K562 (cell line): ENCODE data around the gene DNAH3. TPM values are rescaled to one million over a fixed set of nuclear protein-coding genes. Genes with fewer than 3 reads are reported as not detected.
A peak's percentile ranks its signal among the peaks of the same experiment; 100 is the strongest.

Experiments used
- ARHGAP35 ChIP-seq: fragments of 450-650 bp; IDR thresholded peaks from 2 replicates; pipeline ENCODE4 v1.6.1; 2018; ENCODE audit not compliant: partially characterized antibody
- ELF2 ChIP-seq: fragments of 250-450 bp; sonication (Bioruptor Pico); IDR thresholded peaks from 2 replicates; pipeline ENCODE4 v1.5.0; 2021; ENCODE audit warnings: mild to moderate bottlenecking
- FOXK1 ChIP-seq: sonication (generic); formaldehyde crosslinking; IDR thresholded peaks from 2 replicates; pipeline ENCODE4 v1.8.0; 2022; ENCODE audit warnings: missing genetic modification reagents, mild to moderate bottlenecking, borderline replicate concordance
- KDM1A ChIP-seq, 2 experiments: fragments of 450-650 bp; IDR thresholded peaks; 2 replicates each; pipeline ENCODE4 v1.6.1; 2016; ENCODE audit warnings: mild to moderate bottlenecking in 2 of 2
- KDM4B ChIP-seq, 2 experiments: fragments of 450-650 bp in 1 of 2; sonication (generic) in 1 of 2; IDR thresholded peaks; 2 replicates each; pipeline ENCODE4 v1.6.1; 2016 to 2017; ENCODE audit warnings: borderline replicate concordance in 2 of 2, antibody characterized with exemption in 1 of 2, low read depth in 1 of 2, mild to moderate bottlenecking in 1 of 2
- PHTF2 ChIP-seq: fragments of 250-450 bp; sonication (Bioruptor Pico); IDR thresholded peaks from 2 replicates; pipeline ENCODE4 v1.5.0; 2021; ENCODE audit warnings: mild to moderate bottlenecking
- POLR2H ChIP-seq: IDR thresholded peaks from 2 replicates; pipeline ENCODE4 v1.6.1; 2016; ENCODE audit warnings: missing genetic modification characterization, low read depth, mild to moderate bottlenecking, control low read depth, missing compliant biosample characterization, moderate library complexity
- RBBP5 ChIP-seq: fragments of 200-600 bp; sonication (generic); IDR thresholded peaks from 2 replicates; pipeline ENCODE4 v1.6.1; 2012; ENCODE audit warnings: borderline replicate concordance, mild to moderate bottlenecking, low read length, control low read depth, inconsistent platforms; ENCODE audit not compliant: insufficient read depth, poor library complexity, severe bottlenecking
- TCF7L2 ChIP-seq: fragments of 150-350 bp; IDR thresholded peaks from 2 replicates; pipeline ENCODE4 v1.6.1; 2016; ENCODE audit warnings: low read depth, mild to moderate bottlenecking, low read length, moderate library complexity
- U2AF2 ChIP-seq: fragments of 200-400 bp; formaldehyde crosslinking; optimal IDR thresholded peaks from 2 replicates; pipeline ENCODE3; 2017; ENCODE audit warnings: low read depth, mild to moderate bottlenecking, low read length
- ZEB2 ChIP-seq: fragments of 450-650 bp; IDR thresholded peaks from 2 replicates; pipeline ENCODE4 v1.6.1; 2016
- ZNF445 ChIP-seq: fragments of 250-450 bp; sonication (Bioruptor Pico); IDR thresholded peaks from 2 replicates; pipeline ENCODE4 v1.4.0; 2020; ENCODE audit warnings: low read depth, mild to moderate bottlenecking, moderate library complexity
- ZNF76 ChIP-seq: fragments of 250-450 bp; sonication (Bioruptor Pico); IDR thresholded peaks from 2 replicates; pipeline ENCODE4 v1.4.0; 2020; ENCODE audit warnings: mild to moderate bottlenecking, moderate library complexity, borderline replicate concordance
- ZNF766 ChIP-seq: fragments of 200-800 bp; sonication (Bioruptor generic); conservative IDR thresholded peaks from 2 replicates; pipeline ENCODE4 v1.6.1; 2016; ENCODE audit warnings: missing genetic modification characterization, missing compliant biosample characterization
- polyA plus RNA-seq, 8 experiments: library from polyadenylated mRNA; depleted of rRNA in 4 of 8; stranded (reverse) in 5 of 8; unstranded in 3 of 8; fragments of >200 nt; fragmentation: Nextera tagmentation in 2 of 8; fragmentation: Illumina TruSeq in 1 of 8; extraction: Ambion mirVana in 2 of 8; extraction: Trizol in 1 of 8; gene quantifications; 2 replicates each; pipeline versions ENCODE4 v1.2.1 to v1.2.3, GENCODE V29; 2011 to 2014; ENCODE audit warnings: inconsistent platforms in 1 of 8, missing spikeins in 1 of 8
- total RNA-seq, 7 experiments: library from RNA; depleted of rRNA in 6 of 7; stranded (reverse); fragments of >200 nt in 6 of 7; fragmentation: Illumina TruSeq in 2 of 7; extraction: Trizol in 2 of 7; gene quantifications; 2 replicates each; pipeline versions ENCODE4 v1.2.1 to v1.2.3, GENCODE V29; 2011 to 2021; ENCODE audit warnings: low replicate concordance in 1 of 7
- TF ChIP-seq, protein P1 (sequence below): fragments of 450-650 bp; formaldehyde crosslinking; IDR thresholded peaks from 2 replicates; pipeline ENCODE4 v1.4.0; 2020; ENCODE audit warnings: mild to moderate bottlenecking, moderate library complexity
- TF ChIP-seq, protein P2 (sequence below): fragments of 200-800 bp; sonication (Bioruptor generic); IDR thresholded peaks from 2 replicates; pipeline ENCODE4 v1.6.1; 2017; ENCODE audit warnings: missing genetic modification characterization, missing compliant biosample characterization
- TF ChIP-seq, protein P3 (sequence below), 2 experiments: fragments of 150-350 bp in 1 of 2; IDR thresholded peaks; 2 replicates each; pipeline ENCODE4 v1.6.1; 2012 to 2016; ENCODE audit warnings: low read depth in 2 of 2, low read length in 2 of 2, mild to moderate bottlenecking in 1 of 2, moderate library complexity in 1 of 2
- TF ChIP-seq, protein P4 (sequence below): sonication (generic); formaldehyde crosslinking; IDR thresholded peaks from 2 replicates; pipeline ENCODE4 v1.8.0; 2022; ENCODE audit warnings: missing genetic modification reagents, mild to moderate bottlenecking, borderline replicate concordance
- TF ChIP-seq, protein P5 (sequence below), 2 experiments: IDR thresholded peaks; 2 replicates each; pipeline ENCODE4 v1.6.1; 2011; ENCODE audit warnings: borderline replicate concordance in 1 of 2, control low read depth in 1 of 2, low read depth in 1 of 2, low read length in 1 of 2, mild to moderate bottlenecking in 1 of 2, mixed read lengths in 1 of 2, moderate library complexity in 1 of 2; ENCODE audit not compliant: insufficient read depth in 1 of 2, insufficient read length in 1 of 2, poor library complexity in 1 of 2, severe bottlenecking in 1 of 2; ENCODE audit errors: extremely low read depth in 1 of 2

DNAH3 gene
- total and polyA plus RNA-seq, 9 of the 15 experiments (the other 6 are each of a cell fraction or from before 2014, with no cell fraction given): 0.32 to 0.84 (median 0.44) TPM

DNA sequence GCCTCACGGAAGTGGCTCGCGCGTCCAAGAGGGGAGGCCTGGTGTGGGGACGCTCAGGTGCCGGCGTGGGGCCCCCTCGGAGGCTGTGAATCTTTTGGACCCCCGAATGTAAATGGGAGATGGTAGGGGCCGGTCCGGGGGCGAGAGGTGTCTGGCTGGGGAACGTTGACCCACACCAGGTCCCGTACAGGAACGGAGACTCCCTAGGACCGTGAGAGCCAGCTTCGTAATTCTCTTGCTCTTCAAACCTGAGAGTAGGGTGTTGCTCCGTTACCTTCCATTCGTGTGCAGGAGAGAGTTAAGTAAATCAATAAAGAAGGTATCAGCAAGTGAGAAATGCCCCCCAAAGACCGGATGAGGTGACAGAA, 249.6 kb downstream of the DNAH3 start (continued):
- TF ChIP-seq, protein P1, sequence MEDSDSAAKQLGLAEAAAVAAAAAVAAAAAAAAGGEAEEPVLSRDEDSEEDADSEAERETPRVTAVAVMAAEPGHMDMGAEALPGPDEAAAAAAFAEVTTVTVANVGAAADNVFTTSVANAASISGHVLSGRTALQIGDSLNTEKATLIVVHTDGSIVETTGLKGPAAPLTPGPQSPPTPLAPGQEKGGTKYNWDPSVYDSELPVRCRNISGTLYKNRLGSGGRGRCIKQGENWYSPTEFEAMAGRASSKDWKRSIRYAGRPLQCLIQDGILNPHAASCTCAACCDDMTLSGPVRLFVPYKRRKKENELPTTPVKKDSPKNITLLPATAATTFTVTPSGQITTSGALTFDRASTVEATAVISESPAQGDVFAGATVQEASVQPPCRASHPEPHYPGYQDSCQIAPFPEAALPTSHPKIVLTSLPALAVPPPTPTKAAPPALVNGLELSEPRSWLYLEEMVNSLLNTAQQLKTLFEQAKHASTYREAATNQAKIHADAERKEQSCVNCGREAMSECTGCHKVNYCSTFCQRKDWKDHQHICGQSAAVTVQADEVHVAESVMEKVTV (CRISPR knock-in tag): no peak
- TF ChIP-seq KDM4B (IDR thresholded peaks at IDR 0.05; ENCODE audit: borderline replicate concordance in 2 of 2, low read depth in 1 of 2) (no peak), FOXK1 (CRISPR knock-in tag) (no peak), ZEB2 (no peak), ELF2 (CRISPR knock-in tag) (no peak), U2AF2 (no peak), POLR2H (no peak), RBBP5 (peak; percentile 18), ZNF766 (0 out of 2 replicates have a peak, but pooled peaks have one; percentile 5), KDM1A (IDR thresholded peaks at IDR 0.05) (no peak), ZNF445 (no peak), TCF7L2 (no peak), ZNF76 (no peak), PHTF2 (CRISPR knock-in tag) (no peak), ARHGAP35 (no peak)
- TF ChIP-seq, protein P2, sequence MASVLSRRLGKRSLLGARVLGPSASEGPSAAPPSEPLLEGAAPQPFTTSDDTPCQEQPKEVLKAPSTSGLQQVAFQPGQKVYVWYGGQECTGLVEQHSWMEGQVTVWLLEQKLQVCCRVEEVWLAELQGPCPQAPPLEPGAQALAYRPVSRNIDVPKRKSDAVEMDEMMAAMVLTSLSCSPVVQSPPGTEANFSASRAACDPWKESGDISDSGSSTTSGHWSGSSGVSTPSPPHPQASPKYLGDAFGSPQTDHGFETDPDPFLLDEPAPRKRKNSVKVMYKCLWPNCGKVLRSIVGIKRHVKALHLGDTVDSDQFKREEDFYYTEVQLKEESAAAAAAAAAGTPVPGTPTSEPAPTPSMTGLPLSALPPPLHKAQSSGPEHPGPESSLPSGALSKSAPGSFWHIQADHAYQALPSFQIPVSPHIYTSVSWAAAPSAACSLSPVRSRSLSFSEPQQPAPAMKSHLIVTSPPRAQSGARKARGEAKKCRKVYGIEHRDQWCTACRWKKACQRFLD: peak; percentile 55; the same call in 1 of the 2 replicates
- TF ChIP-seq, protein P3, sequence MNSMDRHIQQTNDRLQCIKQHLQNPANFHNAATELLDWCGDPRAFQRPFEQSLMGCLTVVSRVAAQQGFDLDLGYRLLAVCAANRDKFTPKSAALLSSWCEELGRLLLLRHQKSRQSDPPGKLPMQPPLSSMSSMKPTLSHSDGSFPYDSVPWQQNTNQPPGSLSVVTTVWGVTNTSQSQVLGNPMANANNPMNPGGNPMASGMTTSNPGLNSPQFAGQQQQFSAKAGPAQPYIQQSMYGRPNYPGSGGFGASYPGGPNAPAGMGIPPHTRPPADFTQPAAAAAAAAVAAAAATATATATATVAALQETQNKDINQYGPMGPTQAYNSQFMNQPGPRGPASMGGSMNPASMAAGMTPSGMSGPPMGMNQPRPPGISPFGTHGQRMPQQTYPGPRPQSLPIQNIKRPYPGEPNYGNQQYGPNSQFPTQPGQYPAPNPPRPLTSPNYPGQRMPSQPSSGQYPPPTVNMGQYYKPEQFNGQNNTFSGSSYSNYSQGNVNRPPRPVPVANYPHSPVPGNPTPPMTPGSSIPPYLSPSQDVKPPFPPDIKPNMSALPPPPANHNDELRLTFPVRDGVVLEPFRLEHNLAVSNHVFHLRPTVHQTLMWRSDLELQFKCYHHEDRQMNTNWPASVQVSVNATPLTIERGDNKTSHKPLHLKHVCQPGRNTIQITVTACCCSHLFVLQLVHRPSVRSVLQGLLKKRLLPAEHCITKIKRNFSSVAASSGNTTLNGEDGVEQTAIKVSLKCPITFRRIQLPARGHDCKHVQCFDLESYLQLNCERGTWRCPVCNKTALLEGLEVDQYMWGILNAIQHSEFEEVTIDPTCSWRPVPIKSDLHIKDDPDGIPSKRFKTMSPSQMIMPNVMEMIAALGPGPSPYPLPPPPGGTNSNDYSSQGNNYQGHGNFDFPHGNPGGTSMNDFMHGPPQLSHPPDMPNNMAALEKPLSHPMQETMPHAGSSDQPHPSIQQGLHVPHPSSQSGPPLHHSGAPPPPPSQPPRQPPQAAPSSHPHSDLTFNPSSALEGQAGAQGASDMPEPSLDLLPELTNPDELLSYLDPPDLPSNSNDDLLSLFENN (IDR thresholded peaks at IDR 0.05; ENCODE audit: low read depth in 2 of 2, low read length in 2 of 2): no peak
- TF ChIP-seq, protein P4, sequence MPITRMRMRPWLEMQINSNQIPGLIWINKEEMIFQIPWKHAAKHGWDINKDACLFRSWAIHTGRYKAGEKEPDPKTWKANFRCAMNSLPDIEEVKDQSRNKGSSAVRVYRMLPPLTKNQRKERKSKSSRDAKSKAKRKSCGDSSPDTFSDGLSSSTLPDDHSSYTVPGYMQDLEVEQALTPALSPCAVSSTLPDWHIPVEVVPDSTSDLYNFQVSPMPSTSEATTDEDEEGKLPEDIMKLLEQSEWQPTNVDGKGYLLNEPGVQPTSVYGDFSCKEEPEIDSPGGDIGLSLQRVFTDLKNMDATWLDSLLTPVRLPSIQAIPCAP (CRISPR knock-in tag): no peak
- TF ChIP-seq, protein P5, sequence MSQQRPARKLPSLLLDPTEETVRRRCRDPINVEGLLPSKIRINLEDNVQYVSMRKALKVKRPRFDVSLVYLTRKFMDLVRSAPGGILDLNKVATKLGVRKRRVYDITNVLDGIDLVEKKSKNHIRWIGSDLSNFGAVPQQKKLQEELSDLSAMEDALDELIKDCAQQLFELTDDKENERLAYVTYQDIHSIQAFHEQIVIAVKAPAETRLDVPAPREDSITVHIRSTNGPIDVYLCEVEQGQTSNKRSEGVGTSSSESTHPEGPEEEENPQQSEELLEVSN (IDR thresholded peaks at IDR 0.05; ENCODE audit: borderline replicate concordance in 1 of 2, extremely low read depth in 1 of 2, insufficient read depth in 1 of 2, insufficient read length in 1 of 2, low read depth in 1 of 2, low read length in 1 of 2, poor library complexity in 1 of 2, severe bottlenecking in 1 of 2): peak in 1 of 2 experiments; percentile 11
